HCT116 (cell line): ENCODE data around the gene C12orf75. TPM values are rescaled to one million over a fixed set of nuclear protein-coding genes. Genes with fewer than 3 reads are reported as not detected.

Source experiments
- ATAC-seq: fragments of 200-7000 bp; cut with Tn5 transposase; 2 replicates; pipeline ENCODE4 v1.9.1; 2020; ENCODE audit warnings: mild to moderate bottlenecking, moderate library complexity
- BruUV-seq: library from RNA; stranded (reverse); fragments of 400-500 nt; replicated peaks from 2 replicates; lab custom pipeline; 2021; lab: Mats Ljungman, UMichigan
- CTCF ChIA-PET: fragments of 300-600 bp; sonication (Branson Sonifier 250); formaldehyde crosslinking; loops from one replicate; lab custom pipeline; 2021; ENCODE audit warnings: antibody characterized with exemption; lab: Charles Lee
- POLR2A ChIA-PET: fragments of 300-600, 350-600 bp; sonication (Branson Sonifier 250); formaldehyde crosslinking; loops from one replicate; lab custom pipeline; 2021; ENCODE audit warnings: antibody characterized with exemption; lab: Charles Lee
- RAD21 ChIA-PET, 2 experiments: fragments of 300-600 bp; sonication (Branson Sonifier 250); formaldehyde crosslinking; loops; one replicate each; lab custom pipeline; 2023; ENCODE audit warnings: low total read pairs in 2 of 2; ENCODE audit not compliant: uncharacterized antibody in 2 of 2, unreplicated experiment in 2 of 2, low non-redundant PET in 1 of 2; lab: Charles Lee
- DNase-seq: peaks from one replicate; pipeline ENCODE4 v3.0.0-alpha.2; 2010; ENCODE audit warnings: low read depth, low spot score
- H2AFZ ChIP-seq: fragments of 200-600 bp; shearing (Covaris generic), sonication (generic); 2 replicates; pipeline ENCODE4 v1.6.1; 2017; ENCODE audit warnings: low read depth, mixed run types, mixed read lengths, antibody characterized with exemption, low read length; ENCODE audit not compliant: poor library complexity, severe bottlenecking
- H3K27ac ChIP-seq: 2 replicates; pipeline ENCODE4 v1.5.1; 2012; ENCODE audit warnings: low read depth, low read length
- H3K27me3 ChIP-seq: fragments of 200-600 bp; sonication (generic); 2 replicates; pipeline ENCODE4 v1.6.1; 2016; ENCODE audit warnings: mixed run types, low read length, mixed read lengths; ENCODE audit not compliant: insufficient read depth
- H3K36me3 ChIP-seq, 2 experiments: fragments of 200-500 bp in 1 of 2; fragments of 200-600 bp in 1 of 2; sonication (Bioruptor generic) in 1 of 2; sonication (generic) in 1 of 2; 2 replicates each; pipeline versions ENCODE4 v1.5.1 to v1.6.1; 2014 to 2016; ENCODE audit warnings: low read length in 2 of 2, inconsistent platforms in 1 of 2, mixed read lengths in 1 of 2, mixed run types in 1 of 2; ENCODE audit not compliant: insufficient read depth in 2 of 2, control insufficient read depth in 1 of 2
- H3K4me1 ChIP-seq, 2 experiments: fragments of 200-600 bp in 1 of 2; sonication (generic) in 1 of 2; 2 replicates each; pipeline versions ENCODE4 v1.5.1 to v1.6.1; 2012 to 2017; ENCODE audit warnings: low read length in 2 of 2, inconsistent platforms in 1 of 2, mild to moderate bottlenecking in 1 of 2, mixed read lengths in 1 of 2, mixed run types in 1 of 2, moderate library complexity in 1 of 2; ENCODE audit not compliant: insufficient read depth in 2 of 2, control insufficient read depth in 1 of 2
- H3K4me2 ChIP-seq: fragments of 200-600 bp; sonication (generic); 2 replicates; pipeline ENCODE4 v1.6.1; 2017; ENCODE audit warnings: mixed run types, low read length, mixed read lengths
- H3K4me3 ChIP-seq, 2 experiments: fragments of 200-600 bp in 1 of 2; sonication (generic) in 1 of 2; replicated peaks in 1 of 2; 2 replicates each; pipeline ENCODE4 v1.5.1; 2011 to 2016; ENCODE audit warnings: low read length in 2 of 2, control low read depth in 1 of 2, low read depth in 1 of 2, mild to moderate bottlenecking in 1 of 2, mixed read lengths in 1 of 2, mixed run types in 1 of 2
- H3K79me2 ChIP-seq: fragments of 200-600 bp; sonication (generic); 2 replicates; pipeline ENCODE4 v1.6.1; 2017; ENCODE audit warnings: mild to moderate bottlenecking, mixed run types, low read length, moderate library complexity, mixed read lengths; ENCODE audit not compliant: insufficient read depth
- H3K9ac ChIP-seq: fragments of 200-600 bp; sonication (generic); 2 replicates; pipeline ENCODE4 v1.6.1; 2016; ENCODE audit warnings: low read length, mixed read lengths
- H3K9me2 ChIP-seq: fragments of 200-600 bp; sonication (generic), shearing (Covaris generic); 2 replicates; pipeline ENCODE4 v1.6.1; 2017; ENCODE audit warnings: mixed run types, mild to moderate bottlenecking, moderate library complexity; ENCODE audit not compliant: insufficient read depth
- H3K9me3 ChIP-seq, 2 experiments: fragments of 200-500 bp in 1 of 2; fragments of 200-600 bp in 1 of 2; sonication (Bioruptor generic) in 1 of 2; sonication (generic) in 1 of 2; 2 replicates each; pipeline ENCODE4 v1.6.1; 2014 to 2017; ENCODE audit warnings: low read length in 2 of 2, mixed read lengths in 2 of 2, inconsistent platforms in 1 of 2, low read depth in 1 of 2, mild to moderate bottlenecking in 1 of 2, mixed run types in 1 of 2, moderate library complexity in 1 of 2; ENCODE audit not compliant: control insufficient read depth in 1 of 2, insufficient read depth in 1 of 2
- H4K20me1 ChIP-seq: fragments of 200-600 bp; sonication (generic), shearing (Covaris generic); 2 replicates; pipeline ENCODE4 v1.6.1; 2017; ENCODE audit warnings: mixed run types, mild to moderate bottlenecking, moderate library complexity; ENCODE audit not compliant: insufficient read depth
- EGR1 ChIP-seq: IDR thresholded peaks from 2 replicates; pipeline ENCODE4 v1.6.1; 2012; ENCODE audit warnings: low read depth
- ELF1 ChIP-seq: IDR thresholded peaks from 2 replicates; pipeline ENCODE4 v1.6.1; 2012; ENCODE audit warnings: low read depth, borderline replicate concordance
- RAD21 ChIP-seq: IDR thresholded peaks from 2 replicates; pipeline ENCODE4 v1.6.1; 2012; ENCODE audit warnings: low read depth, mild to moderate bottlenecking
- REST ChIP-seq: IDR thresholded peaks from 2 replicates; pipeline ENCODE4 v1.6.1; 2012; ENCODE audit warnings: low read depth
- SP1 ChIP-seq: IDR thresholded peaks from 2 replicates; pipeline ENCODE4 v1.6.1; 2012; ENCODE audit warnings: low read depth
- SRF ChIP-seq: IDR thresholded peaks from 2 replicates; pipeline ENCODE4 v1.6.1; 2012; ENCODE audit warnings: low read depth
- TCF7L2 ChIP-seq: IDR thresholded peaks from 2 replicates; pipeline ENCODE4 v1.7.0; 2011; ENCODE audit warnings: borderline replicate concordance, inconsistent platforms; ENCODE audit not compliant: insufficient read depth, insufficient read length; ENCODE audit errors: extremely low read depth
- YY1 ChIP-seq: IDR thresholded peaks from 2 replicates; pipeline ENCODE4 v1.6.1; 2011; ENCODE audit warnings: low read length, low read depth, moderate library complexity, mild to moderate bottlenecking; ENCODE audit not compliant: insufficient replicate concordance; ENCODE audit errors: extremely low read depth
- ZBTB33 ChIP-seq: IDR thresholded peaks from 2 replicates; pipeline ENCODE4 v1.6.1; 2011; ENCODE audit warnings: mild to moderate bottlenecking, low read length, moderate library complexity; ENCODE audit not compliant: insufficient replicate concordance; ENCODE audit errors: extremely low read depth
- intact Hi-C: fragments of 100-400 bp; cut with micrococcal nuclease; formaldehyde crosslinking; loops from 2 replicates; pipeline ENCODE4 v1.10.0; 2022
- total RNA-seq: library from RNA; stranded (reverse); gene quantifications from one replicate; pipeline ENCODE4 v1.2.1, GENCODE V29; 2021; ENCODE audit not compliant: unreplicated experiment

Gene C12orf75
- total RNA-seq, 1 experiment from 2014 or later, result 81.0 TPM

GRCh38 chr12:105325117-105325516 lies 5.4 kb upstream of the C12orf75 start:
- Histone ChIP-seq H3K4me1 (peaks cover 0 to 4% of the 10 kb centered on the region in 2 experiments; a peak in 2 of 4 replicates), H3K27me3 (no peaks in the 10 kb centered on the region), H3K9me3 (no peaks in the 10 kb centered on the region), H3K9me2 (no peaks in the 10 kb centered on the region), H3K4me3 (no peak overlapping the region), H2AFZ (no peak overlapping the region), H3K27ac (no peak overlapping the region), H3K4me2 (no peak overlapping the region), H3K9ac (no peak overlapping the region), H3K36me3 (no peaks in the 10 kb centered on the region), H4K20me1 (no peaks in the 10 kb centered on the region), H3K79me2 (no peaks in the 10 kb centered on the region)
- POLR2A ChIA-PET, result no interaction called here
- no peak for ATAC-seq
- no peak for DNase-seq
- TF ChIP-seq RAD21 (no peak), EGR1 (no peak), ELF1 (no peak), TCF7L2 (no peak), YY1 (no peak), ZBTB33 (no peak), REST (no peak), SP1 (no peak), SRF (no peak)
- CTCF ChIA-PET, result no interaction called here
- no TSS peak for BruUV-seq
- intact Hi-C loops, result no loop called here
- RAD21 ChIA-PET, result no interaction called here
